NCI-H774 (cell line): Measurements from ENCODE around the gene MSI2.

Experiments used
- DNase-seq: peaks from one replicate; lab custom pipeline; 2025; lab: John Stamatoyannopoulos, UW

The MSI2 gene

GRCh38 chr17:57318913-57319312, 62.6 kb downstream of the MSI2 start:
- no peak for DNase-seq

DNA sequence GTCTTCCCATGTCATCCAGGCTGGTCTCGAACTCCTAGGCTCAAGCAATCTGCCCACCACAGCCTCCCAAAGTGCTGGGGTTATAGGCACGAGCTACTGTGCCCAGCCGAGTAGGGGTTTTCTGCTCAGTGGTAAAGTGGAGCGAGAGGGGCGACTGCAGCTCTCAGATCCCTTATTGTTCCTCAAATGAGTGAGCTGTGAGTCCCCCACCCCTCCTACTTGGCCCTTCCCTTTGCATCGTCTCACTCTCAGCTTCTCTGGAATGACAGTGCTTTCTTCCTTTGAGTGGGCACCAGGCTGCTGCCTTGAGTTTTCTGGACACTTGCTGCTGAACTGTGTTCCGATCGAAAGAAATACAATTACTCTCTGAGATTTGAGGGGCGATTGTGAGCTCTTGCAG, 63.5 kb downstream of the MSI2 start:
- no peak for DNase-seq

- no peak for DNase-seq
Measured at GRCh38 chr17:57323391-57323790, 67.1 kb downstream of the MSI2 start.

- DNase-seq = no peak
Measured at GRCh38 chr17:57324060-57324459, 67.7 kb downstream of the MSI2 start.

- no peak for DNase-seq
Measured at GRCh38 chr17:57324631-57325030, 68.3 kb downstream of the MSI2 start.

DNA sequence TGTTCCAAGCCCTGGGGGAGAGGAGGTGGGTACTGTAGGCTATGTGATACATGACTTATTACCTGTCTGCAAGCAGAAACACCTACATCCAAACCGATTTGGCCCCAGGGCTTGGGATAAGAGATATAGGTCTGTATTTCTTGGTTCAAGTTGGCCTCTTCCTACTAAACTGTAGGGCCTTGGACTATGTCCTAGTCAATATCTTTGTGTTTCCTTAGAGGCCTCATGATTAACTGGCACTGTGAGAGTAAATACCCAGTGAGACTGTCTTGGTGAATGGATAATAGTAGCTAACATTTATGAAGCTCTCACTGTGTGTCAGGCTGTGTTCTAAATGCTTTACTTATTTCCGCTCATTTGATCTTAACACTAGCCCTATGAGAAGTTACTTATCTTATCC, 70.0 kb downstream of the MSI2 start:
- no peak for DNase-seq

DNA sequence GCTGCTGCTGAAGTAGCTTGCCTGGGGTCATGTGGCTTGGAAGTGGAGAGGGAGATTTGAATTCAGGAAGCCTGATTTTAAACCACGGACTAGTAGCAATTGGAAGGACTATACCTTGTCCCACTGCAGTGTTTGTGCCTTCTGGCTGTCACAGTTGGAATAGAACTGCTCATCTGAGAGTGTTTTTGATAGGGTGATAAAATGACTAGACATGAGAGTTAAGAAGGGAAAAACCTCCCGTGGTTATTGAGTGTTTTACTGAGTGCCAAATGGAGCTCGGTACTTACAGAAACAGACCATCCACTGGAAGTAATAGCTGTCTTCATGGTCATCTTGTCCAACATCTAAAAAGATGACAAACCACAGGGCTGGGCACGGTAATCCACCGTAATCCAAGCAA, 70.4 kb downstream of the MSI2 start:
- DNase-seq = no peak

- DNase-seq = no peak
Measured at GRCh38 chr17:57327176-57327970, 71.0 kb downstream of the MSI2 start.

DNA sequence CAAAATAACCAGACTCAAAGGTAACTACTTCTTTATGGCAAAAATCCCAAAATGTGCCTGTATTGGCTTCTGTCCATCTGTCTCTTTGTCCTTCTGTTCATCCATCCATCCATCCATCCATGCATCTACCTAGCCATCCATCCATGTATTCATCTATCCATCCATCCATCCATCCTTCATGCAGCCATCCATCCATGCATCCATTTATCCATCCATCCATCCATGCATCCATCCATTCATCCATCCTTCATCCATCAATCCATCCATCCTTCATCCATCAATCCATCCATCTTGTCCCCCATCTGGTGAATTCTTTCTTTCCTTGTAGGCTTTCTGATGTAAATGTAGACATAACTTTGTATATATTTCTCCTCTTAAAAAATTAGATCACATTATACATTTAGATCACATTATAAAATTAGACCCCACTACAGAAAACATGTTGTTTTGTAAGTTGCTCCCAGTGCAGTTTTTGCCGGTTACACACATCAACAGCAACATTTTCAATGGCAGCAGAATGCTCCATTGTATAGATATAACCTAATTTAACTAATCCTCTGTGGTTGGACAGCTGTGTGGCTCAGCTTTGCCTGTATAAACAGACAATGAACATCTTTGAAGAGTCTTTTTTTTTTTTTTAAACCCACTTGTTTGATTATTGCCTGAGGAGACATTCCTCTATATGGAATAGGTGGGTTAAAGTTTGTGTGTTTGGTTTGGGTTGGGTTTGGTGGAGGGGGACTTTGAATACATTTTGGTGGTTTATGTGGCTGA, 72.0 kb downstream of the MSI2 start:
- no peak for DNase-seq

GRCh38 chr17:57329380-57330214, 73.3 kb downstream of the MSI2 start:
- no peak for DNase-seq

DNA sequence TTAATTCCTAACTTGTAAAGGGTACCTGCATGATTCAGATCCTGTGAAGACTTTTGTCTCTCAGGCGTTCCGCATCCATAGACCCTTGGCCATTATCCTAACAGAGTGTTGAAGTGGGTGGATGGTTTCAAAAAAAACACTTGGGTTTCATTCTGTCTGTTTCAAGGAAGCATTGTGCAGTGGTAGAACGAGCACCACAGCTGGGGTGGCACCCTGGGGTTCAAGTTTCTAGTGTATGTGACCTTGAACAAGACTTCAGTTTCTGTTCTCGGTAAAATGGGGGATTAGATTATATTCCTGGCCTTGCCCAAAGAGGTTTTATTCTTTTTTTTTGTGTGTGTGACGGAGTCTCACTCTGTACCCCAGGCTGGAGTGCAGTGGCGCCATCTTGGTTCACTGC, 74.3 kb downstream of the MSI2 start:
- no peak for DNase-seq

- DNase-seq = no peak
Measured at GRCh38 chr17:57331423-57331822, 75.1 kb downstream of the MSI2 start.

DNA sequence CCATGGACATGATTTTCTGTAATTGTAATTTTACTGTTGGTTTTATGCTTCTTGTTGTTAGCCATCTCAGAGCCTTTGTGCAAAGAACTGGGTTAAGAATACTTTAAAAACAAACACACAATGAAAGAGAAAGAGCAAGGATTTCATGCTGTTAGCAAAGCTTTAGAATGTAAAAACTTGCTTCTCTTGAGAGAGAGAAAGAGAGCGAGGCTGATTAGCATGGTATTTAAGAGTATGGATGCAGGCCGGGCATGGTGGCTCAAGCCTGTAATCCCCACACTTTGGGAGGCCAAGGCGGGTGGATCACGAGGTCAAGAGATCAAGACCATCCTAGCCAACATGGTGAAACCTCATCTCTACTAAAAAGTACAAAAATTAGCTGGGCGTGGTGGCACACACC, 76.2 kb downstream of the MSI2 start:
- no peak for DNase-seq

DNA sequence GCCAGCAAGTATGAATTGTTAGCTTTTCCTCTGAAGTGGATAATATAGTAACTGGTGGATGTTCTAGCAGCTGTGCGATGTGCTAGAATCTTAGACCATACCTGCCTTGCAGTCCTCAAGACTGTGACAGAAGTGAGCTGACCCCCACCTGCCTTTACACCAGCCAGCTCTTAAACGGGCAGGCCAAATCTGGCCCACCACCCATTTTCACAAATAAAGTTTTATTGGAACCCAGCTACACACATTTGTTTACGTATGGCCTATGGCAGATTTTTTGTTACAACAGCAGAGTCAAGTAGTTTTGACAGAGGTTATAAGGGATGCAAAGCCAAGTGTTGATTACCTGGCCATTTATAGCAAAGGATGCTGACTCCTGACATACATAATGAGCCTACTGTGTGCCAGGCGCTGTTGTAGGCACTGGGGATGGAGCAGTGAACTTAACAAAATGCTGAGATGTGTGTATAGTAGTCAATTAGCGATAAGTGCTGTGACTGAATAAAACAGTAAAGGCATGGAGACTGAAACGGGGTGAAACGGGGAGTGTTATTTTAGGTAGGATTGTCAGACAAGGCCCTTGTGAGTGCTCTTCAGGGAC, 79.0 kb downstream of the MSI2 start:
- DNase-seq = no peak

DNA sequence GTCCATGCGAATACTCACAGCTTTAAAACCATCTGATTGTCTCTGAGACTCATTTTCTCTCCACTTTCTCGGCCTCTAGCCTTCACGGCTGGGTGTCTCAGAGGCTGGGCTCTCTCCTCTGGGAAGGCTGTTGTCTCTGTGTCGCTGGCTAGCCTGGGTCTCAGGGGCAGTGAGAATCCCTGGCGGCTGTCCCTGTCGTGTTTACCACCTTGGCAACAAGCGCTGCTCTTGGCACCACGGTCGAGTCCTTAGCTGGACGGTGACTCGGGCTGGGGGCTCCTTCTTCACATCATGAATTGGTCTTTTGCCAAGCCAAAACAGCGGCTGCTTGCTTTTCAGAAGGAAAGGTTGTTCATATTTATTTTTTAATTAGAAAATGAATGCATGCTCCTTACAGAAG, 81.1 kb downstream of the MSI2 start:
- DNase-seq = no peak

- DNase-seq = no peak
Measured at GRCh38 chr17:57338257-57338914, 82.1 kb downstream of the MSI2 start.

DNA sequence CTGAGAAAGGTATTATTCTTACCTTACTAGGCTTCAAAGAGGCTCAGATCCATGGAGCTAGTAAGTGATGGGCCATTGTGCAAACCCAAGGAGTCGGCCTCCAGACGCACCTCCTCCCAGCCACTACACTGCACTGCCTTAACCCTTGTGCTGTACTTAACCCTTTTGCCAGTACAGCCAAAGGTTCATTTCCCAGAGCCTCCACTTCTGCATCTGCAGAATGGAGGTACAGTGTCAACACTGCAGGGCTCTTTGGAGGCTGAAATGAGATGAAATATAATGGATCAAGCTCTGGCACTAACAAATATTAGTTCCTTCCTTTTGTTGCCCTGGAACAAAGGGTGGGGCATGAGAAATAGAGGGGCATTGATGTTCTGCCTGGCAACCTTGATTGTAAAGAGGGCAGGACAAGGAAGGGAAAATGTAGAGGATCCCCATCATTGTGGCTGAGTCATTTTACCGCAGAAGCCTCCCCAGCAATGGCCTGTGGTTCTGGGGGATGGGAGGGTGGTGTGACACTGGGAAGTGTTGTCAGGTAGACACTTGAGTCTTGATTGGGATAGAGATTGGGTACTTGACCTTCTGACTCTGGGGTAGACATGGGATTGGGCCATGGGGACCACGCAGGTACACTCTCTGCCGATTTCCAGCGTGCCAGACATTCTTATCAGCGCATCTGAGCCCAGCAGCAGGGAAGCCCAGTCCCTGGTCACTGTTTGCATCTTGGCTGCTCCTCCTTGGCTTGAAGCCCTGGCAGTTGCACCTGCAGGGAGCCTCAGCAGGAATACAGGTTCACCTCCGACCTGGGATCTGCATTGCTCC, 84.0 kb downstream of the MSI2 start:
- DNase-seq = no peak

DNA sequence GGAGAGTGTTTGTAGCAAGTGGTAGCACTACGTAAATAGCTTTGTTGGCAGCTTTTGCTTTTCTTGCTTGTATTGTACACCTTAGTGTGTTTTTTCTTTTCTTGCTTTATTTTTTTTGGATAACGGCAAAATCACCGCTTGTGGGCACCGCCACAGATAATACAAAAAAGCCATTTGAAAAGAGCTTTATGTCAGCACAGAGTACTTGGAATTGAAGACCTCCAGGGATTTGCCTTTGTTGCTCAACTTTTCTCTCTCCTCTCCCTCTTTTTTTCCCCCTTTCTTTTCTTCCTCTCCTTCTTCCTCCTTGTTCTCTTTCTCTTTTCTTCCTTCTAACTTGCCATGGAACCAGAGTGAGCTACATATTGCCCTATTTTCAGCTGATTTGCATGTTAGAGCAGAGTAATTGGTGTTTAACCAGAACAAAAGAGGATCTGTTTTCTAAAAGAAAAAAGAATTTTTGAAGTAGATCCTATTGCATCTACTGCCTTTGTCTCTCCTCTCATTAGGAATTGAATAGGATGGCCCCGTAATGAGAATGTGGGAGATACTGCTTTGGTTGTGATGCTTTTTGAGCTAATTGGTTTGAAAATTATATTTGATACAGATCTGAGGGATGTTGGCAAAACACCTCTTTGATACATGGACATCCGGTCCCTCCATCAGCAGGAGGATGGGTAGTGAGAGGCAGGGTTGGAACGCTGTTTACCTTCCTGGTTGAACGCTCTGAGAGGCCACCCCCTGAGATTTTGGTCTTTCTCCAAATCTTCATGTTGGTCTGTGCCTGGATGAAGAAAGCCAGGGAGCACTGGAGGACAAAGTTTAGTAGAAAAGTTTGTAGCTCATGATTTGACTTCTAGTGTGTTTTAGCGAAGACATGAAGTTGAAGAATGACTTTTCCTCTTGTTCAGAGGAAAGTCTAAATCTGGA, 85.6 kb downstream of the MSI2 start:
- no peak for DNase-seq

DNA sequence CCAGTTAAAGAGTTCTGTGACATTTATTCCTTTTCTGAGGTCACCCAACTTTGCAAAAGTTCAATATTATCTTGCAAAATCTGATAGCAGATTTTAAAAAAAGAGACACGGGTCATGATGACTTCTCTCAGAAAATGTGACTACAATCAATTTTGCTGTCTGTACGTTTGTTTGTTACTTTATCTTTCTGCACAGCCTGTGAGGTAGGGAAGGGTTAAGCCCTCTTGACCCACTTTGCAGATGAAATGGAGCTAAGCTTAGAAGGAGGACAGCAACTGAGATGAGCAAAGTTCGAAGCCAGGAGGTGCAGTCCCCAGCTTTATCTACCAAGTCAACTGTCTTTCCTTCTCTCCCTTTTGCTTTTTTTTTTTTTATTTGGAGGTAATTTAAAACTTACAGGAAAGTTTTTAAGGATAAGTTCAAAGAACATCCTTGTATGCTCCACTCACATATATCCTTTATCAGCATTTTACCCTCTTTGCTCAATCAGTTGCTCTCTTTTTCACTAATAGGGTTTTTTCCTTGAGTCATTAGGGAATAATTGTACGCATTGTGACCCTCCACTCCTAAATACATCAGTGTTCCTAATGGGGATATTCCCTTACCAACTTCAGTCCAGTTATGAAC, 86.8 kb downstream of the MSI2 start:
- no peak for DNase-seq
